Ishikawa (cell line): ENCODE results near the gene PSD2.

ENCODE experiments used
- CEBPB ChIP-seq: IDR thresholded peaks from 2 replicates; pipeline ENCODE4 v1.6.1; 2012
- CREB1 ChIP-seq: IDR thresholded peaks from 2 replicates; pipeline ENCODE4 v1.6.1; 2012; ENCODE audit warnings: low read depth
- EGR1 ChIP-seq: IDR thresholded peaks from 2 replicates; pipeline ENCODE4 v1.6.1; 2012
- EP300 ChIP-seq: IDR thresholded peaks from 2 replicates; pipeline ENCODE4 v1.6.1; 2012; ENCODE audit warnings: borderline replicate concordance
- FOXM1 ChIP-seq: IDR thresholded peaks from 2 replicates; pipeline ENCODE4 v1.6.1; 2012; ENCODE audit warnings: low read depth, borderline replicate concordance
- NFIC ChIP-seq: IDR thresholded peaks from 2 replicates; pipeline ENCODE4 v1.6.1; 2012
- RAD21 ChIP-seq: IDR thresholded peaks from 2 replicates; pipeline ENCODE4 v1.6.1; 2012; ENCODE audit warnings: low read depth
- REST ChIP-seq: IDR thresholded peaks from 2 replicates; pipeline ENCODE4 v1.6.1; 2012; ENCODE audit warnings: low read depth, mild to moderate bottlenecking
- TAF1 ChIP-seq: IDR thresholded peaks from 2 replicates; pipeline ENCODE4 v1.6.1; 2012; ENCODE audit warnings: low read depth, mild to moderate bottlenecking
- TCF12 ChIP-seq: IDR thresholded peaks from 2 replicates; pipeline ENCODE4 v1.6.1; 2012; ENCODE audit warnings: low read depth
- TEAD4 ChIP-seq: IDR thresholded peaks from 2 replicates; pipeline ENCODE4 v1.6.1; 2012
- YY1 ChIP-seq: IDR thresholded peaks from 2 replicates; pipeline ENCODE4 v1.6.1; 2012; ENCODE audit warnings: low read depth
- ZBTB7A ChIP-seq: IDR thresholded peaks from 2 replicates; pipeline ENCODE4 v1.6.1; 2012; ENCODE audit warnings: low read depth
- TF ChIP-seq, protein P1 (sequence below): IDR thresholded peaks from 2 replicates; pipeline ENCODE4 v1.6.1; 2012
- TF ChIP-seq, protein P2 (sequence below): IDR thresholded peaks from 2 replicates; pipeline ENCODE4 v1.6.1; 2012

PSD2 gene

DNA sequence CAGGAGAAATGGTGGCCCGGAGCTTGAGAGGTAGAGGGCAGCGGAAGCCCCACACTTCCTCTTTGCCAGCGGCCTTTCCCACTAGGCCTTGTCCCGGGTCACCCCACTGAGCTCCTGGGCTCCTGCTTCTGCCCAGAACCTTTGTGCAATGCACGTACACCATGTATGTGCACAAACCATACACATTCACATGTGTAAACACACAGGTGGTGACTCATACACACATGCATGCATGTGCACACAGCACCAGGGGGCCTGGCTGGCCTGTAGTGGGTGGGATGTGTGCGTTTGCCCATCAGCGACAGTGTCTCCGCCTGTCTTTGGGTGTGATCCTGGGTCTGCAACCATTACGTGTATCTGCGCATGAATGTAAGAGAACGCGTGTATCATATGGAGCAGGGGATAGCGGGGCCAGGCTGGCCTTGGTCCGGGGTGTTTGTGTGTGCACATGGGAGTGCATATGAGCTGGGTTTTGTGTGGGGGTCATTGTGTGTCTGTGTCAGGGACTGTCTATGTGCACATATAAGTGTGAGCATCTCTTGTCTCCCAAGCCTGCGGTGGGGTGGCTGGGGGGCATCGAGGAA is 43.7 kb downstream of the PSD2 start:
- TF ChIP-seq NFIC (no peak), EGR1 (no peak)

- TF ChIP-seq YY1 (no peak), TCF12 (no peak), CREB1 (no peak), EGR1 (no peak), REST (no peak), EP300 (no peak), NFIC (no peak), RAD21 (no peak), ZBTB7A (no peak)
- TF ChIP-seq, protein P1, sequence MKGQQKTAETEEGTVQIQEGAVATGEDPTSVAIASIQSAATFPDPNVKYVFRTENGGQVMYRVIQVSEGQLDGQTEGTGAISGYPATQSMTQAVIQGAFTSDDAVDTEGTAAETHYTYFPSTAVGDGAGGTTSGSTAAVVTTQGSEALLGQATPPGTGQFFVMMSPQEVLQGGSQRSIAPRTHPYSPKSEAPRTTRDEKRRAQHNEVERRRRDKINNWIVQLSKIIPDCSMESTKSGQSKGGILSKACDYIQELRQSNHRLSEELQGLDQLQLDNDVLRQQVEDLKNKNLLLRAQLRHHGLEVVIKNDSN, result no peak
Observed at GRCh38 chr5:139839918-139840317, 44.3 kb downstream of the PSD2 start.

GRCh38 chr5:139841549-139841948 is 45.9 kb downstream of the PSD2 start:
- TF ChIP-seq YY1, result no peak
- TF ChIP-seq TAF1, result no peak
- TF ChIP-seq ZBTB7A, result no peak
- TF ChIP-seq FOXM1, result no peak
- no peak for TF ChIP-seq NFIC
- no peak for TF ChIP-seq EGR1
- TF ChIP-seq, protein P1, result no peak
- no peak for TF ChIP-seq CEBPB
- no peak for TF ChIP-seq CREB1
- TF ChIP-seq RAD21, result no peak
- TF ChIP-seq TCF12, result no peak

- TF ChIP-seq RAD21 (no peak), TCF12 (no peak), FOXM1 (no peak), NFIC (no peak), YY1 (no peak), REST (no peak), TEAD4 (no peak), CREB1 (no peak), CEBPB (no peak), EP300 (no peak), ZBTB7A (no peak), TAF1 (no peak), EGR1 (no peak)
- TF ChIP-seq, protein P2, sequence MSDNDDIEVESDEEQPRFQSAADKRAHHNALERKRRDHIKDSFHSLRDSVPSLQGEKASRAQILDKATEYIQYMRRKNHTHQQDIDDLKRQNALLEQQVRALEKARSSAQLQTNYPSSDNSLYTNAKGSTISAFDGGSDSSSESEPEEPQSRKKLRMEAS, result no peak
- TF ChIP-seq, protein P1, result no peak
Observed at GRCh38 chr5:139842321-139842720, 46.7 kb downstream of the PSD2 start.

DNA sequence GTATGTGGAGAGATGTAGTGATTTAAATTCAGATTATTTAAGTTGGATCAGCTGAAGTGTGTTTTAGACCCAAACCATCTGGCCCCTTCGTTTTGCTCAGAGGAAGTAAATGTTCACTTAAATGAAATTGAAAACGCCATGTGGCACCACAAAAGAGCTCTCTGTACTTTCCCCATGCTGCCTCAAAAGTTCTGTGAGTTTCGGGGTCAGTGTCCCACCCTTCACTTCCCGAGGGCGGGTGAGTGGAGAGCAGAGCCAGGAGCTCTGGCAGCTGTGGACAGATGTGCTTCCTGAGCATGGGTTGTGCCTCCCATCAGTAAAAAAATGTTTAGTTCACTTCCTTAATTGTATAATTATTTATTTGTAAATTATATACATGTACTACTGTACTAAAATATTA is 48.4 kb downstream of the PSD2 start:
- TF ChIP-seq EGR1 (no peak), ZBTB7A (no peak), YY1 (no peak)

DNA sequence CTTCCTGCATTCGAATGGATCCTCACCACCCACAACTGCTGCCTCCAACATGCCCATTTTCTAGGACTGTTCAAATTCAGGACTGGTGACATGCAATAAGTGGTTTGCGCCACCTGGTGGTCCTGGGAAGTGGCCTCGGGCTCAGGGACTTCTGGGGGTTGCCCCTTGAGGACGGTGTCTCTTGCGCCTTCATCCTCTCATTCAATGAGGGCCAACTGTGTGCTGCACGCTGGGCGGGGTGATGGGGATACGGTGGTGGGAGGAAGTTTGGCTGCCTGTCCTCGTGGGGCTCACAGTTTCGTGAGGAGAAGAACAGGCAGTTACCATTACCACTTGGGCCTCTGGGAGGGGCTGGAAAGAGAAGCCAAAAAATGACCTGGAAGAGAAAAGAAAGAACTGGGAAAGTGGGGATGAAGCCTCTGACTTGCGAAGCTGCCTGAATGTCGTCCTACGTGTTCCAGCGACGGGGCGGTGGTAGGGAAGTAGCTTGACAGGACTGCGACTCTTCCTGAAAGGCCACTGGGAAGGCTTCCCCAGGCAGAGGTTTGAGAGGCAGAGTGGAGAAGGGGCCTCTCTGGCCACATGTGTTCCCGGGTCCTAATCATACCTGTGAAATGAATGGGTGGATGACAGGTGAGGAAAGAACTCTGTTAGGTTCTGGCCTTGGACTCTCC is 49.0 kb downstream of the PSD2 start:
- TF ChIP-seq EP300 (no peak), RAD21 (peak; percentile 86)
